Hypothalamus (tissue), 51 donors: ENCODE results near the gene NCOA1.

Source experiments
- DNase-seq, 51 donors: peaks; one replicate each; lab custom pipeline; 2025; lab: John Stamatoyannopoulos, UW

NCOA1 gene

GRCh38 chr2:24816404-24816803, 325.4 kb downstream of the NCOA1 start:
- no peak for DNase-seq

- DNase-seq: no peak
Observed at GRCh38 chr2:24816884-24817283, 325.8 kb downstream of the NCOA1 start.

- no peak for DNase-seq
Observed at GRCh38 chr2:24818721-24819167, 327.7 kb downstream of the NCOA1 start.

- no peak for DNase-seq
Observed at GRCh38 chr2:24819442-24820174, 328.6 kb downstream of the NCOA1 start.

GRCh38 chr2:24820175-24820513, 329.1 kb downstream of the NCOA1 start:
- no peak for DNase-seq
